Panc1 (cell line): ENCODE data around the gene LEKR1.

Experiments used
- CTCF ChIP-seq: fragments of 450-650 bp; IDR thresholded peaks from 2 replicates; pipeline ENCODE4 v1.5.1; 2017; ENCODE audit warnings: mild to moderate bottlenecking
- POLR2AphosphoS5 ChIP-seq: IDR thresholded peaks from 2 replicates; pipeline ENCODE4 v1.6.1; 2012; ENCODE audit warnings: mild to moderate bottlenecking, low read depth, low read length, moderate library complexity

GRCh38 chr3:156814295-156814694 lies 11.9 kb upstream of the LEKR1 start:
- TF ChIP-seq CTCF = no peak
- no peak for TF ChIP-seq POLR2AphosphoS5
